OCI-LY1 (cell line): Measurements from ENCODE around the gene GFPT2.

Source experiments
- H2AFZ ChIP-seq: fragments of 200-600 bp; sonication (generic), shearing (Covaris generic); 2 replicates; pipeline ENCODE4 v1.6.0; 2014; ENCODE audit warnings: antibody characterized with exemption, mild to moderate bottlenecking, low read length
- H3F3A ChIP-seq: fragments of 200-600 bp; sonication (generic), shearing (Covaris generic); 2 replicates; pipeline ENCODE4 v1.6.0; 2014; ENCODE audit warnings: mild to moderate bottlenecking, antibody characterized with exemption, low read length, moderate library complexity; ENCODE audit not compliant: insufficient read depth
- H3K27ac ChIP-seq: fragments of 200-600 bp; sonication (generic); 2 replicates; pipeline ENCODE4 v1.5.1; 2014; ENCODE audit warnings: low read length, mixed run types, mild to moderate bottlenecking, low read depth; ENCODE audit not compliant: poor library complexity, severe bottlenecking
- H3K27me3 ChIP-seq: fragments of 200-600 bp; sonication (generic); 2 replicates; pipeline ENCODE4 v1.6.0; 2014; ENCODE audit warnings: antibody characterized with exemption, mild to moderate bottlenecking, low read length, moderate library complexity; ENCODE audit not compliant: insufficient read depth
- H3K36me3 ChIP-seq: fragments of 200-600 bp; sonication (generic); 2 replicates; pipeline ENCODE4 v1.6.1; 2014; ENCODE audit warnings: mild to moderate bottlenecking, antibody characterized with exemption, low read length, moderate library complexity, mixed read lengths; ENCODE audit not compliant: insufficient read depth
- H3K4me1 ChIP-seq: fragments of 200-600 bp; sonication (generic); 2 replicates; pipeline ENCODE4 v1.5.1; 2014; ENCODE audit warnings: mild to moderate bottlenecking, low read length, moderate library complexity; ENCODE audit not compliant: insufficient read depth, severe bottlenecking
- H3K4me2 ChIP-seq: fragments of 200-600 bp; sonication (generic), shearing (Covaris generic); 2 replicates; pipeline ENCODE4 v1.6.1; 2014; ENCODE audit warnings: low read length
- H3K4me3 ChIP-seq: fragments of 200-600 bp; sonication (generic); 2 replicates; pipeline ENCODE4 v1.5.1; 2014; ENCODE audit warnings: low read length, low read depth, mild to moderate bottlenecking, mixed read lengths; ENCODE audit not compliant: poor library complexity, severe bottlenecking
- H3K79me2 ChIP-seq: fragments of 200-600 bp; shearing (Covaris generic); 2 replicates; pipeline ENCODE4 v1.6.1; 2016; ENCODE audit warnings: mixed run types, low read length, mixed read lengths; ENCODE audit not compliant: insufficient read depth
- H3K9ac ChIP-seq: fragments of 200-600 bp; sonication (generic), shearing (Covaris generic); 2 replicates; pipeline ENCODE4 v1.6.1; 2014; ENCODE audit warnings: mild to moderate bottlenecking, low read length, mixed read lengths
- H3K9me2 ChIP-seq: fragments of 200-600 bp; sonication (generic), shearing (Covaris generic); 2 replicates; pipeline ENCODE4 v1.6.1; 2014; ENCODE audit warnings: low read depth, mild to moderate bottlenecking, low read length, mixed read lengths
- H3K9me3 ChIP-seq: fragments of 200-600 bp; shearing (Covaris generic); 2 replicates; pipeline ENCODE4 v1.6.1; 2014; ENCODE audit warnings: low read length, mixed read lengths
- H4K20me1 ChIP-seq: fragments of 200-600 bp; sonication (generic), shearing (Covaris generic); 2 replicates; pipeline ENCODE4 v1.6.0; 2016; ENCODE audit warnings: mild to moderate bottlenecking, low read length; ENCODE audit not compliant: insufficient read depth
- CTCF ChIP-seq: fragments of 200-600 bp; sonication (generic), shearing (Covaris generic); IDR thresholded peaks from 2 replicates; pipeline ENCODE4 v1.5.1; 2017; ENCODE audit warnings: mild to moderate bottlenecking, antibody characterized with exemption, low read length, moderate library complexity, mixed read lengths
- EZH2 ChIP-seq: fragments of 200-600 bp; sonication (generic), shearing (Covaris generic); IDR thresholded peaks from 2 replicates; pipeline ENCODE4 v1.8.0; 2017; ENCODE audit warnings: borderline replicate concordance, mixed run types, mild to moderate bottlenecking, antibody characterized with exemption, low read length, moderate library complexity, mixed read lengths

The GFPT2 gene

GRCh38 chr5:180358694-180359093 lies 5.6 kb upstream of the GFPT2 start:
- no peak overlapping the region for H3K9ac ChIP-seq
- no peaks in the 10 kb centered on the region for H3K36me3 ChIP-seq
- H4K20me1 ChIP-seq = no peaks in the 10 kb centered on the region
- no peak overlapping the region for H2AFZ ChIP-seq
- 0 out of 2 replicates have a peak, but pooled peaks cover 4% of the 10 kb centered on the region for H3K27me3 ChIP-seq
- H3K9me2 ChIP-seq = no peaks in the 10 kb centered on the region
- H3F3A ChIP-seq = no peaks in the 10 kb centered on the region
- no peaks in the 10 kb centered on the region for H3K4me1 ChIP-seq
- H3K4me3 ChIP-seq = no peak overlapping the region
- no peaks in the 10 kb centered on the region for H3K9me3 ChIP-seq
- H3K79me2 ChIP-seq = no peaks in the 10 kb centered on the region
- no peak for TF ChIP-seq CTCF
- no peak for TF ChIP-seq EZH2
- H3K4me2 ChIP-seq = no peak overlapping the region
- no peak overlapping the region for H3K27ac ChIP-seq

GRCh38 chr5:180358179-180358578 lies 5.0 kb upstream of the GFPT2 start:
- H3K27ac ChIP-seq = no peak overlapping the region
- no peak overlapping the region for H3K4me2 ChIP-seq
- no peaks in the 10 kb centered on the region for H3K79me2 ChIP-seq

DNA sequence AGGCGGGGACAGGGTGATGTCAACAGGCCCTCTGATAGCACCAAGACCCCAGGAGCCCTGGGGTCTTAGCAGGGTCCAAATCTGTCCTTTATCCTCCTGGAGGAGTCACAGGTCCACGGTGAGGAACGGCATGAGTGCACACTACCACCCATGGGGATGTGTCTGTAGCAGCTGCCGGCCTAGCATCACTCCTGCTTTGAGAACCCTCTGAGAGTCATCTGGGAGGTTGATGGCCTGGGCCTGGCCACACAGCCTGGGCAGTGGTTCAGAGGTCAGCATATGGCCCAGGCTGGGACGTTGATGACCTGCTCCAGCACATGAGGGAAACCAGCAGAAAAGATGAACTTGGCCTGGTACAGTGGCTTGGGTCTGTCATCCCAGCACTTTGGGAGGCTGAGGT lies 1.8 kb upstream of the GFPT2 start:
- H3K4me3 ChIP-seq = no peak overlapping the region
- H3K4me2 ChIP-seq = no peak overlapping the region
- H3K4me1 ChIP-seq = no peaks in the 10 kb centered on the region
- H4K20me1 ChIP-seq = no peaks in the 10 kb centered on the region
- H3K27me3 ChIP-seq = no peaks in the 10 kb centered on the region
- H3K27ac ChIP-seq = no peak overlapping the region
- H2AFZ ChIP-seq = no peak overlapping the region
- H3K9me2 ChIP-seq = no peaks in the 10 kb centered on the region
- no peaks in the 10 kb centered on the region for H3F3A ChIP-seq
- H3K9me3 ChIP-seq = no peaks in the 10 kb centered on the region
- H3K9ac ChIP-seq = no peak overlapping the region
- TF ChIP-seq CTCF (no peak), EZH2 (no peak)
- H3K79me2 ChIP-seq = no peaks in the 10 kb centered on the region
- no peaks in the 10 kb centered on the region for H3K36me3 ChIP-seq

More at GRCh38 chr5:180358179-180358578, 5.0 kb upstream of the GFPT2 start:
- Histone ChIP-seq H3F3A (no peaks in the 10 kb centered on the region), H2AFZ (no peak overlapping the region), H3K27me3 (0 out of 2 replicates have a peak, but pooled peaks cover 3% of the 10 kb centered on the region), H3K9ac (no peak overlapping the region), H3K36me3 (no peaks in the 10 kb centered on the region), H3K9me3 (no peaks in the 10 kb centered on the region), H4K20me1 (no peaks in the 10 kb centered on the region), H3K4me1 (no peaks in the 10 kb centered on the region), H3K4me3 (no peak overlapping the region), H3K9me2 (no peaks in the 10 kb centered on the region)
- TF ChIP-seq EZH2 (no peak), CTCF (no peak)
